Astrocyte (in vitro differentiated cells and primary cell): ENCODE results near the gene DPF3. TPM values are rescaled to one million over a fixed set of nuclear protein-coding genes. Genes with fewer than 3 reads are reported as not detected.

ENCODE experiments used
- DNase-seq: peaks from one replicate; pipeline ENCODE4 v3.0.0-alpha.2; 2010; ENCODE audit warnings: low read depth
- FAIRE-seq: peaks from 2 replicates; lab custom pipeline; 2011; peaks lifted over from hg19 to GRCh38; lab: Jason Lieb, UNC
- H2AFZ ChIP-seq: 2 replicates; pipeline ENCODE4 v1.6.0; 2012; ENCODE audit warnings: low read depth, low read length, inconsistent platforms
- H3K27ac ChIP-seq: 2 replicates; pipeline ENCODE4 v1.5.1; 2011; ENCODE audit warnings: low read depth, low read length, inconsistent platforms
- H3K27me3 ChIP-seq: 2 replicates; pipeline ENCODE4 v1.6.0; 2011; ENCODE audit warnings: low read length, inconsistent platforms; ENCODE audit not compliant: insufficient read depth
- H3K36me3 ChIP-seq: 2 replicates; pipeline ENCODE4 v1.5.1; 2011; ENCODE audit warnings: low read length, inconsistent platforms; ENCODE audit not compliant: insufficient read depth
- H3K4me1 ChIP-seq: 2 replicates; pipeline ENCODE4 v1.5.1; 2011; ENCODE audit warnings: low read length, inconsistent platforms; ENCODE audit not compliant: insufficient read depth
- H3K4me2 ChIP-seq: 2 replicates; pipeline ENCODE4 v1.6.0; 2012; ENCODE audit warnings: low read length, inconsistent platforms
- H3K4me3 ChIP-seq: 2 replicates; pipeline ENCODE4 v1.5.1; 2011; ENCODE audit warnings: low read depth, mild to moderate bottlenecking, low read length, inconsistent platforms; ENCODE audit not compliant: insufficient read depth
- H3K79me2 ChIP-seq: 2 replicates; pipeline ENCODE4 v1.6.0; 2012; ENCODE audit warnings: mild to moderate bottlenecking, low read length, inconsistent platforms; ENCODE audit not compliant: insufficient read depth
- H3K9ac ChIP-seq: 2 replicates; pipeline ENCODE4 v1.6.0; 2012; ENCODE audit warnings: mild to moderate bottlenecking, low read length, inconsistent platforms
- H3K9me3 ChIP-seq: 2 replicates; pipeline ENCODE4 v1.5.1; 2012; ENCODE audit warnings: low read depth, mild to moderate bottlenecking, low read length, inconsistent platforms; ENCODE audit not compliant: insufficient read depth
- H4K20me1 ChIP-seq: 2 replicates; pipeline ENCODE4 v1.6.0; 2012; ENCODE audit warnings: low read length, inconsistent platforms; ENCODE audit not compliant: insufficient read depth
- H3K27ac Mint-ChIP-seq: one replicate; pipeline ENCODE4 v1.8.0; 2021; ENCODE audit warnings: mild to moderate bottlenecking, mixed read lengths; ENCODE audit not compliant: unreplicated experiment
- H3K27me3 Mint-ChIP-seq: one replicate; pipeline ENCODE4 v1.8.0; 2021; ENCODE audit warnings: low read depth, mixed read lengths; ENCODE audit not compliant: unreplicated experiment
- H3K36me3 Mint-ChIP-seq: one replicate; pipeline ENCODE4 v1.8.0; 2021; ENCODE audit warnings: low read depth, mixed read lengths; ENCODE audit not compliant: unreplicated experiment
- H3K4me1 Mint-ChIP-seq: one replicate; pipeline ENCODE4 v1.8.0; 2021; ENCODE audit warnings: low read depth, mixed read lengths; ENCODE audit not compliant: unreplicated experiment
- H3K4me3 Mint-ChIP-seq: one replicate; pipeline ENCODE4 v1.8.0; 2021; ENCODE audit warnings: mild to moderate bottlenecking, moderate library complexity, mixed read lengths; ENCODE audit not compliant: unreplicated experiment
- H3K9me3 Mint-ChIP-seq: one replicate; pipeline ENCODE4 v1.8.0; 2021; ENCODE audit warnings: mild to moderate bottlenecking, mixed read lengths; ENCODE audit not compliant: unreplicated experiment
- EZH2 ChIP-seq: IDR thresholded peaks from 2 replicates; pipeline ENCODE4 v1.6.1; 2012; ENCODE audit warnings: mild to moderate bottlenecking, low read length, inconsistent platforms; ENCODE audit not compliant: insufficient read depth
- total RNA-seq: library from RNA; stranded (reverse); gene quantifications from 2 replicates; pipeline ENCODE4 v1.2.1, GENCODE V29; 2021
- TF ChIP-seq, protein P1 (sequence below): IDR thresholded peaks from 2 replicates; pipeline ENCODE4 v1.5.1; 2011; ENCODE audit warnings: low read depth, mild to moderate bottlenecking, inconsistent platforms, low read length, moderate library complexity; ENCODE audit not compliant: insufficient read depth

DPF3 gene
- total RNA-seq, 1 donor from 2014 or later: 2.4 TPM

DNA sequence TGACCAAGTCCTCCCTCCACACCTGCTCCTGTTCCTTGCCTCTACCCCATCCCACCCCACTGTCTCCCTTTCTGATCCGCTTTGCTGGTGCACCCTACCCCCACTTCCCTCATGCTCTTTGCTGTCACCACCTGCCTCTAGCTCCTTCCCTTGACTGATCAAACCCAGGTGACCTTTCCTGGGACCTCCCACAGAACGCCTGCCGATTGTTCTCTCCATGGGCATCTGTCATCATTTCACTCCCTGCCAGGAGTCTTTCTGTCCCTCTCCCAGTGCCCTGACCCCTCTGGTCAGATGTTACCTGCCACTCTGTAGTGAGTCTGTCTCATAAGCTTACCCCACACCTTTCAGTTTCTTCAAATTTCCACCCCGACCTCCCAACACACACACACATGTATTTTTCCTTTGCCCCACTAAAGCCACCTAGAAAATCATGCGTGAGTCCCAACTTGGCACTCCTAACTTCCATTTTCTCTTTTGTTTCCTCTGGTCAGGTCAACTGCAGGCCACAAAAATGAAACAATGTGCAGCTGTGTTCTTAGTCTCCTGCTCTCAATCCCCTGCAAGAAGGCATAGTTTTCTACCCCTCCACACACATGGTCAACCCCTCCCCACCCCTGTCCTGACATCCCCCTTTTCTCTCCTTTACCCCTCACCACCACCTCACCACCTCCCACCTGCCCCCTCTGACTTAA is 229.8 kb downstream of the DPF3 start:
- Histone ChIP-seq H3K36me3 (no peaks in the 10 kb centered on the region), H4K20me1 (no peaks in the 10 kb centered on the region), H3K9me3 (no peaks in the 10 kb centered on the region), H3K4me1 (peaks cover 38% of the 10 kb centered on the region), H3K4me3 (no peak overlapping the region), H3K79me2 (no peaks in the 10 kb centered on the region), H3K27ac (peak overlapping the region; percentile 99), H3K9ac (peak overlapping the region; percentile 66), H3K27me3 (no peaks in the 10 kb centered on the region), H2AFZ (no peak overlapping the region), H3K4me2 (peak overlapping the region; percentile 15)
- H3K36me3 Mint-ChIP-seq: no peaks in the 10 kb centered on the region
- H3K27me3 Mint-ChIP-seq: no peaks in the 10 kb centered on the region
- no peaks in the 10 kb centered on the region for H3K9me3 Mint-ChIP-seq
- H3K4me1 Mint-ChIP-seq: peaks cover 49% of the 10 kb centered on the region
- no peak for FAIRE-seq
- peak; percentile 75 for DNase-seq
- TF ChIP-seq, protein P1, sequence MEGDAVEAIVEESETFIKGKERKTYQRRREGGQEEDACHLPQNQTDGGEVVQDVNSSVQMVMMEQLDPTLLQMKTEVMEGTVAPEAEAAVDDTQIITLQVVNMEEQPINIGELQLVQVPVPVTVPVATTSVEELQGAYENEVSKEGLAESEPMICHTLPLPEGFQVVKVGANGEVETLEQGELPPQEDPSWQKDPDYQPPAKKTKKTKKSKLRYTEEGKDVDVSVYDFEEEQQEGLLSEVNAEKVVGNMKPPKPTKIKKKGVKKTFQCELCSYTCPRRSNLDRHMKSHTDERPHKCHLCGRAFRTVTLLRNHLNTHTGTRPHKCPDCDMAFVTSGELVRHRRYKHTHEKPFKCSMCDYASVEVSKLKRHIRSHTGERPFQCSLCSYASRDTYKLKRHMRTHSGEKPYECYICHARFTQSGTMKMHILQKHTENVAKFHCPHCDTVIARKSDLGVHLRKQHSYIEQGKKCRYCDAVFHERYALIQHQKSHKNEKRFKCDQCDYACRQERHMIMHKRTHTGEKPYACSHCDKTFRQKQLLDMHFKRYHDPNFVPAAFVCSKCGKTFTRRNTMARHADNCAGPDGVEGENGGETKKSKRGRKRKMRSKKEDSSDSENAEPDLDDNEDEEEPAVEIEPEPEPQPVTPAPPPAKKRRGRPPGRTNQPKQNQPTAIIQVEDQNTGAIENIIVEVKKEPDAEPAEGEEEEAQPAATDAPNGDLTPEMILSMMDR: no peak
- TF ChIP-seq EZH2: no peak
- peak overlapping the region; percentile 99 for H3K27ac Mint-ChIP-seq
- no peak overlapping the region for H3K4me3 Mint-ChIP-seq

DNA sequence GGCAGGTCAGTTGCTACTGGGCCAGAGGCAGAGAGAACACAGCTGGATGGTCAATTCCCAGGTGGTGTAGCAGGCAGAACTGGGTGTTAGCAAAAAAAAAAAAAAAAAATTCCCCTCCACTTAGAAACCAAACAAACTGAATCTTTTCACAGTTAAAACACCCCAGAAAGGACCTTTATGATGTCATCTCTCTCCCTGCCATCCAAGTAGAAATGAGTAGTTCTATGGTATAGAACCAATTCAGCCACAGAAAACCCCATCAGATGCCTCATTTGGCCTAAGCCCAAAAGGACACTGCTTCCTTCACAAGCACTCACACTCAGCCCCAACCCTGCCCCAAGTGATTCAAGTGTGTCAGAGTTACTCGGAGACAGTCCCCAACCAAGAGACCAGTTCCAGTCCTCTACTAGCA is 230.8 kb downstream of the DPF3 start:
- Mint-ChIP-seq H3K4me1 (peaks cover 47% of the 10 kb centered on the region), H3K4me3 (peak overlapping the region; percentile 6), H3K27me3 (no peaks in the 10 kb centered on the region), H3K36me3 (no peaks in the 10 kb centered on the region), H3K9me3 (no peaks in the 10 kb centered on the region), H3K27ac (no peak overlapping the region)
- no peak for FAIRE-seq
- no peak for DNase-seq
- no peak overlapping the region for H2AFZ ChIP-seq
- H3K79me2 ChIP-seq: no peaks in the 10 kb centered on the region
- no peaks in the 10 kb centered on the region for H3K27me3 ChIP-seq
- no peak overlapping the region for H3K4me2 ChIP-seq
- no peaks in the 10 kb centered on the region for H3K9me3 ChIP-seq
- no peak overlapping the region for H3K4me3 ChIP-seq
- H3K4me1 ChIP-seq: peaks cover 38% of the 10 kb centered on the region
- no peaks in the 10 kb centered on the region for H3K36me3 ChIP-seq
- H3K9ac ChIP-seq: no peak overlapping the region
- no peaks in the 10 kb centered on the region for H4K20me1 ChIP-seq
- TF ChIP-seq, protein P1: no peak
- no peak for TF ChIP-seq EZH2
- peak overlapping the region; percentile 99 for H3K27ac ChIP-seq

DNA sequence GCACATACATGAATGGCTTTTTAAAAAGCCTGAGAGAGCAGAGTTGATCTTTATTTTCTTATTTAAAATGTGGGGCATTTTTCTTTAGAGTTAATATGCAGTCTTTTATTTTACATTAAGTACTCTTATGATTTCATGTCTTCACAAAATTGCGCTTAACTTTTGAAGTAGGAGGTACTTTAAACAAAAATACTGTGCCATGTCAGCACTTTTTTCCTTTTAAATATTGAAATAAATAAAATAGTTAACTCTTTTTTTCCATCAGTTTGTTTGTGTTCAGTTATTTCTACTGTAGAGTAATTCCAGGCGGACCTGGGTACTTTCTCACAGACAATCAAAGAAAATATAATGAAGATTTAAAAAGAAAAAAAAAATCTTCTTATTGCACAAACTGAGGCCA is 231.7 kb downstream of the DPF3 start:
- Mint-ChIP-seq H3K9me3 (no peaks in the 10 kb centered on the region), H3K27me3 (no peaks in the 10 kb centered on the region), H3K27ac (peak overlapping the region; percentile 56), H3K4me1 (peaks cover 47% of the 10 kb centered on the region), H3K36me3 (no peaks in the 10 kb centered on the region), H3K4me3 (no peak overlapping the region)
- no peak overlapping the region for H2AFZ ChIP-seq
- H3K9me3 ChIP-seq: no peaks in the 10 kb centered on the region
- H3K4me3 ChIP-seq: no peak overlapping the region
- no peak overlapping the region for H3K4me2 ChIP-seq
- H4K20me1 ChIP-seq: no peaks in the 10 kb centered on the region
- no peak overlapping the region for H3K27ac ChIP-seq
- H3K4me1 ChIP-seq: peaks cover 37% of the 10 kb centered on the region
- H3K36me3 ChIP-seq: no peaks in the 10 kb centered on the region
- no peak for TF ChIP-seq EZH2
- TF ChIP-seq, protein P1: no peak
- H3K9ac ChIP-seq: no peak overlapping the region
- H3K27me3 ChIP-seq: no peaks in the 10 kb centered on the region
- FAIRE-seq (no peak), DNase-seq (no peak)
- no peaks in the 10 kb centered on the region for H3K79me2 ChIP-seq
